PC-9 (cell line): ENCODE measurements around the gene L3MBTL3. TPM values are rescaled to one million over a fixed set of nuclear protein-coding genes. Genes with fewer than 3 reads are reported as not detected.

Source experiments
- BruUV-seq: library from RNA; stranded (reverse); fragments of 400-500 nt; replicated peaks from 2 replicates; lab custom pipeline; 2021; lab: Mats Ljungman, UMichigan
- CTCF ChIA-PET: fragments of 300-600 bp; sonication (Branson Sonifier 250); formaldehyde crosslinking; loops from one replicate; lab custom pipeline; 2022; ENCODE audit warnings: antibody characterized with exemption; lab: Charles Lee
- POLR2A ChIA-PET: fragments of 300-600 bp; sonication (Branson Sonifier 250); formaldehyde crosslinking; loops from one replicate; lab custom pipeline; 2022; ENCODE audit warnings: antibody characterized with exemption; ENCODE audit not compliant: unreplicated experiment; lab: Charles Lee
- DNase-seq, 2 experiments: peaks; one replicate each; pipeline versions ENCODE4 v3.0.0 to v3.0.0-alpha.2; 2015 to 2022; ENCODE audit warnings: mixed read lengths in 1 of 2
- H2AFZ ChIP-seq: fragments of 200-600 bp; sonication (generic); 2 replicates; pipeline ENCODE4 v1.8.1; 2017; ENCODE audit warnings: antibody characterized with exemption
- H3F3A ChIP-seq: fragments of 200-600 bp; sonication (generic); 2 replicates; pipeline ENCODE4 v1.8.1; 2017; ENCODE audit warnings: antibody characterized with exemption, mild to moderate bottlenecking, low read depth; ENCODE audit not compliant: insufficient read depth
- H3K27ac ChIP-seq: fragments of 200-600 bp; sonication (generic); 2 replicates; pipeline ENCODE4 v1.6.1; 2016; ENCODE audit warnings: mixed run types
- H3K27me3 ChIP-seq: fragments of 200-600 bp; sonication (generic); 2 replicates; pipeline ENCODE4 v1.6.1; 2016; ENCODE audit warnings: low read depth, mixed run types; ENCODE audit not compliant: insufficient read depth
- H3K36me3 ChIP-seq: fragments of 200-600 bp; sonication (generic); 2 replicates; pipeline ENCODE4 v1.6.1; 2016; ENCODE audit warnings: low read depth, mixed run types
- H3K4me1 ChIP-seq: fragments of 200-600 bp; sonication (generic); replicated peaks from 2 replicates; pipeline ENCODE4 v1.6.1; 2016; ENCODE audit warnings: mixed run types; ENCODE audit not compliant: insufficient read depth
- H3K4me2 ChIP-seq: fragments of 200-600 bp; sonication (generic); 2 replicates; pipeline ENCODE4 v1.6.1; 2017; ENCODE audit warnings: mixed run types
- H3K4me3 ChIP-seq: fragments of 200-600 bp; sonication (generic); 2 replicates; pipeline ENCODE4 v1.6.1; 2016; ENCODE audit warnings: mixed run types
- H3K79me2 ChIP-seq: fragments of 200-600 bp; sonication (generic); 2 replicates; pipeline ENCODE4 v1.6.1; 2017; ENCODE audit warnings: low read depth, mixed run types
- H3K9me2 ChIP-seq: fragments of 200-600 bp; sonication (generic); 2 replicates; pipeline ENCODE4 v1.8.1; 2017; ENCODE audit warnings: mild to moderate bottlenecking; ENCODE audit not compliant: insufficient read depth
- H3K9me3 ChIP-seq: fragments of 200-600 bp; sonication (generic); 2 replicates; pipeline ENCODE4 v1.8.1; 2016; ENCODE audit warnings: low read depth; ENCODE audit not compliant: insufficient read depth
- H4K20me1 ChIP-seq: fragments of 200-600 bp; sonication (generic); 2 replicates; pipeline ENCODE4 v1.8.1; 2017; ENCODE audit not compliant: insufficient read depth
- EZH2 ChIP-seq: fragments of 200-600 bp; sonication (generic); IDR thresholded peaks from 2 replicates; pipeline ENCODE4 v1.8.0; 2017; ENCODE audit warnings: antibody characterized with exemption, low read depth
- intact Hi-C: fragments of 100-400 bp; cut with micrococcal nuclease; formaldehyde crosslinking; loops from one replicate; pipeline ENCODE4 v1.10.0; 2022; ENCODE audit not compliant: unreplicated experiment
- total RNA-seq: library from RNA; stranded (reverse); gene quantifications from 2 replicates; pipeline ENCODE4 v1.2.3, GENCODE V29; 2021
- TF ChIP-seq, protein P1 (sequence below): fragments of 200-600 bp; sonication (generic); conservative IDR thresholded peaks from 2 replicates; pipeline ENCODE4 v1.6.1; 2017; ENCODE audit warnings: mixed run types, antibody characterized with exemption, mild to moderate bottlenecking, moderate library complexity

The L3MBTL3 gene
- total RNA-seq, 1 experiment from 2014 or later: 6.1 TPM

DNA sequence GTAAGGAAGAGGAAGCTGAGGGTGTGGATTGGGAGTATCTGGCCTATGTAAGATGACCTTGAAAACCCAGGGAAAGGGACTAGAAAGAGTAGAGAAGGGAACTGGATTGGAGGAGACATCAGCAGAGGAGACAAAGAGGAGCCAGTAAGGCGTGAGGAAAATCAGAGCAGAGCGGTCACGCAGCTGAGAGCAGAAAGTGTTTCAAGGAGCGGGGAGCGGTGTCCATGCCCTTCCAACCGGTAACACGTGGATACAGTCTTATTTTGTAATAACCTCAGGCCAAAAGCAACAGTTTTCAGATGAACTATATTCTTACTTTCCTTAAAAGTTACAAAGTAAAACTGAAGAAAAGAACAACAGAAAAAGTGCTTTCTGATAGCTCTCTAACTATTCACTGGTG is 36.3 kb downstream of the L3MBTL3 start:
- no peaks in the 10 kb centered on the region for H3K9me2 ChIP-seq
- intact Hi-C loops: no loop called here

DNA sequence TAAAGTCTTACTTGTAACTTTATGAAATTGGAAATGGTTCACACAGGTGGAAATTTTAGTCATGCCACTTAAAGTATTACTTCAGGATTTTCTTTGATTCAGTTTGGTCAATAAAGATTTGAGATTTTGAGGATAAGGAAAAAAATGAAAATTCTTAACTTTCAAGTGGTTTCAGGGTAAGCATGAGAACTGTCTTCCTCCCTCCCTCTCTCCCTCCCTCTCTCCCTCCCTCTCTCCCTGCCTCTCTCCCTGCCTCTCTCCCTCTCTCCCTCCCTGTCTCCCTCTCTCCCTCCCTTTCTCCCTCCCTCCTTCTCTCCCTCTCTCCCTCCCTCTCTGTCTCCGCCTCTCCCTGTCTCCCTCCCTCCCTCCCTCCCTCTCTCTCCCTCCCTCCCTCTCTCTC is 36.9 kb downstream of the L3MBTL3 start:
- Histone ChIP-seq H3K27me3 (no peaks in the 10 kb centered on the region), H3K36me3 (no peaks in the 10 kb centered on the region), H3K79me2 (no peaks in the 10 kb centered on the region), H3K9me3 (no peaks in the 10 kb centered on the region), H3K9me2 (no peaks in the 10 kb centered on the region), H2AFZ (no peak overlapping the region), H4K20me1 (no peaks in the 10 kb centered on the region), H3K27ac (no peak overlapping the region), H3K4me1 (no peaks in the 10 kb centered on the region), H3F3A (no peaks in the 10 kb centered on the region), H3K4me3 (no peak overlapping the region), H3K4me2 (no peak overlapping the region)
- ChIA-PET CTCF (no interaction called here), POLR2A (interaction anchor here (0.8 kb wide), 1 partner anchor 756 kb away, joined by 46 read pairs; no protein-coding TSS in a partner anchor)
- intact Hi-C loops: no loop called here
- TF ChIP-seq EZH2: no peak
- TF ChIP-seq, protein P1, sequence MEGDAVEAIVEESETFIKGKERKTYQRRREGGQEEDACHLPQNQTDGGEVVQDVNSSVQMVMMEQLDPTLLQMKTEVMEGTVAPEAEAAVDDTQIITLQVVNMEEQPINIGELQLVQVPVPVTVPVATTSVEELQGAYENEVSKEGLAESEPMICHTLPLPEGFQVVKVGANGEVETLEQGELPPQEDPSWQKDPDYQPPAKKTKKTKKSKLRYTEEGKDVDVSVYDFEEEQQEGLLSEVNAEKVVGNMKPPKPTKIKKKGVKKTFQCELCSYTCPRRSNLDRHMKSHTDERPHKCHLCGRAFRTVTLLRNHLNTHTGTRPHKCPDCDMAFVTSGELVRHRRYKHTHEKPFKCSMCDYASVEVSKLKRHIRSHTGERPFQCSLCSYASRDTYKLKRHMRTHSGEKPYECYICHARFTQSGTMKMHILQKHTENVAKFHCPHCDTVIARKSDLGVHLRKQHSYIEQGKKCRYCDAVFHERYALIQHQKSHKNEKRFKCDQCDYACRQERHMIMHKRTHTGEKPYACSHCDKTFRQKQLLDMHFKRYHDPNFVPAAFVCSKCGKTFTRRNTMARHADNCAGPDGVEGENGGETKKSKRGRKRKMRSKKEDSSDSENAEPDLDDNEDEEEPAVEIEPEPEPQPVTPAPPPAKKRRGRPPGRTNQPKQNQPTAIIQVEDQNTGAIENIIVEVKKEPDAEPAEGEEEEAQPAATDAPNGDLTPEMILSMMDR: no peak
- DNase-seq: no peak
- BruUV-seq: no TSS peak

More for the DNA sequence above, 36.3 kb downstream of the L3MBTL3 start:
- DNase-seq: no peak
- no TSS peak for BruUV-seq
- TF ChIP-seq, protein P1: no peak
- Histone ChIP-seq H3K4me2 (no peak overlapping the region), H3K36me3 (no peaks in the 10 kb centered on the region), H3K4me1 (no peaks in the 10 kb centered on the region), H3K27ac (no peak overlapping the region), H3K4me3 (no peak overlapping the region), H3K79me2 (no peaks in the 10 kb centered on the region), H2AFZ (no peak overlapping the region), H4K20me1 (no peaks in the 10 kb centered on the region), H3F3A (no peaks in the 10 kb centered on the region), H3K27me3 (no peaks in the 10 kb centered on the region), H3K9me3 (no peaks in the 10 kb centered on the region)
- ChIA-PET POLR2A (no interaction called here), CTCF (no interaction called here)

DNA sequence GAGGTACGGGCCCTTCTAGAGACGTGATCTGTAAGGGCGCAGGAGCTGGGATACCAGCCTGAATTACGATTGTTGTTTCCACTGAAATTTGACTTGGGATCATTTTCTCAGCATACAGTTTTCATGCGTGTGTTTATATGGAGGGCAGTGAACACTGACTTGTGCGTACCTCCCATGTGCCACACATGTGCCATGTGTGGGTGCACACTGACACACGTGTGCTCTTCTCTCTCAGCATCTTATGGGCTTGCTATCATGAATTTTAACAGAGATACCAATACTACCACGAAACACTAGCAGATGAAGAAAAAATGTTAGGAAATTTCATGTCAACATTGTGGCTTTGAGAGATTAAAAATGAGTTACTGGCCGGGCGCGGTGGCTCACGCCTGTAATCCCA is 39.1 kb downstream of the L3MBTL3 start:
- Histone ChIP-seq H3K4me1 (no peaks in the 10 kb centered on the region), H3K9me3 (no peaks in the 10 kb centered on the region), H3K4me3 (no peak overlapping the region), H3K27me3 (no peaks in the 10 kb centered on the region), H3K27ac (no peak overlapping the region), H3K9me2 (no peaks in the 10 kb centered on the region), H4K20me1 (no peaks in the 10 kb centered on the region), H3K36me3 (no peaks in the 10 kb centered on the region), H3F3A (no peaks in the 10 kb centered on the region), H3K79me2 (no peaks in the 10 kb centered on the region), H3K4me2 (no peak overlapping the region), H2AFZ (no peak overlapping the region)
- intact Hi-C loops: no loop called here
- ChIA-PET CTCF (no interaction called here), POLR2A (no interaction called here)
- TF ChIP-seq, protein P1: no peak
- TF ChIP-seq EZH2: no peak
- no TSS peak for BruUV-seq
- no peak for DNase-seq
